DMS53 treated with DMSO at 0.1 percent for 48 hours (cell line): ENCODE data around the gene BANP.
"Not testable (repeated sequence)": the region's sequence is repeated elsewhere in the genome, so short reads cannot be mapped to it uniquely, and the experiment has no call there.

Experiments
- DNase-seq: peaks from one replicate; lab custom pipeline; 2025; ENCODE audit not compliant: unreplicated experiment; lab: John Stamatoyannopoulos, UW

Gene BANP

GRCh38 chr16:88064011-88064888, 113.0 kb downstream of the BANP start:
- no peak for DNase-seq

- DNase-seq, result no peak
These were observed 113.9 kb downstream of the BANP start for GRCh38 chr16:88064889-88065746.

GRCh38 chr16:88065747-88066142, 114.5 kb downstream of the BANP start:
- DNase-seq, result no peak

DNA sequence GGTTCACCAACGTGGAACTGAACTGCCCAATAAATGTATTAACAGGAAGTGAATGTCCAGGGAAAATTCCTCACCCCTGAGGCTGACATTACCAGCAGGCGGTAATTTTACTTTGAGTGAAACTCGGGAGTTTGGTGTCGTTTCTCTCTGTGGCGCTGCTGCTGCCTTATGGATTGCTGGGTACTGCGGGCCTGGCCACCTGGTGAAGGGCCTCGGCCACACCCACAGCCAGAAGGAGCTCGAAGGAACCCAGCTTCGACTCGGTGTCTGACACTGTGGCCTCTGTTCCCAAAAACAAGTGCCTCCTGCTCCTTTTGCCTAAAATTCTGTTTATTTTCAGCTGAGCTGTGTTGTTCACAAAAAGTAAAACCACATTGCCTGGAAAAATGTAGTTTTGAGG, 115.0 kb downstream of the BANP start:
- no peak for DNase-seq

GRCh38 chr16:88066680-88067529, 115.7 kb downstream of the BANP start:
- DNase-seq, result no peak

DNA sequence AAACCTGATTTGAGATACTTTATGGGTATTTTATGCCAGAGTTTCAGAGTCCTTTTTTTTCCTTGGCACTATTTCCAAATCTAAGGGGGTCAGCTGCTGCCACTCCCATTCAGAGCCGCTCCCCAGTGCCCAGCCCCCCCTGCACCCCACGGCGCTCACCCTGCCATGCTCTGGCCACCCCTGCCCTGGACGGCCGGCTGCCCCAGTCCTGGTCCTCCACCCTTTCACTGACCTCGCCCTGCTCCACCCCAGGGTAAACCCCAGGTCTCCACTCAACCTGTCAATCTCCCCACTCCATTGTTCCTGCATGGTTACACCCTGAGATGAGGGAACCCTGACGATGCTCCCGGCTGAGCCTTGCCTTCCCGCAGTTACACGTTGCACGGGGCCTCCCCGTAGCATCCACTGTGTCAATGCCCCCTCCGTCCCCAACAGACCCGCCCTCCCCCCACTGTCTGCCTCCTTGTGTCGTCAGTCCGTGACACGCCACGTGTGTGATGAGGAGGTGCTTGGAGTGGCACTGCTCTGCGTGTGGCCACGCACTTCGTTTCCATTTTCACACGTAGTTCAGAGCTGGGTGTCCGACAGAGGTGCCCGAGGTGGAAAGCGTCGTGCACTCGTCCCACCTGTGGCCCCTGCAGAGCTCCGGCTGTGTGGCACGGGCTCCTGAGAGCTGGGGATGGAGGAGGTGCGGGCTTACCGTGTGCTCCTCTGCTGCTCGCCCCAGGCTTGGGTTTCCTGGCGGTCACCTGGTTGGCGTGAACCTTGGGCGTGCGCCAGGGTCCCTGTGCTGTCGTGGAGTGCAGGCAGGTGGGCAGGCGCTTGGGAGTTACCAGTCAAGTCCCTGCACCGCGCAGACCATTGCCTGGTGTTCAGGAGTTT, 116.5 kb downstream of the BANP start:
- no peak for DNase-seq

- no peak for DNase-seq
These were observed 117.5 kb downstream of the BANP start for GRCh38 chr16:88068476-88069396.

GRCh38 chr16:88069397-88070168, 118.3 kb downstream of the BANP start:
- no peak for DNase-seq

DNA sequence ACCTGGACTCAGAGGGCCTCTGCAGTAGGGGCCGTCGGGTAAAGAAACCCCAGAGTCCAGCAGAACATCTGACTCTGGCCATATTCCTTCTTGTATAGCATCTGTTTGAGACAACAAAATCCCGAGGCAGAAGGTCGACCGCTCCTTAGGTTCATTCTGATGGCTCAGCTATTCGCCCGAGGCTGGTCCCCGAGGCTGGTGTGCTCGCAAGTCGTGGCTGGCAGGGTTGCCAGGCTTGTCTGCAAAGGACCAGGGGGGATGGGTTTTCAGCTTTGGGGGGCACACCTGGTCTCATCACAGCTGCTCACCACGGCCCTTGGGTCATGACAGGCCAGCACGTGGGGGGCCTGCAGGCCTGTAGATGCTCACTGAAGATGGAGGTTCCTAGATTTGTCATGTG, 119.1 kb downstream of the BANP start:
- DNase-seq, result no peak

GRCh38 chr16:88070989-88071625, 119.9 kb downstream of the BANP start:
- no peak for DNase-seq

DNA sequence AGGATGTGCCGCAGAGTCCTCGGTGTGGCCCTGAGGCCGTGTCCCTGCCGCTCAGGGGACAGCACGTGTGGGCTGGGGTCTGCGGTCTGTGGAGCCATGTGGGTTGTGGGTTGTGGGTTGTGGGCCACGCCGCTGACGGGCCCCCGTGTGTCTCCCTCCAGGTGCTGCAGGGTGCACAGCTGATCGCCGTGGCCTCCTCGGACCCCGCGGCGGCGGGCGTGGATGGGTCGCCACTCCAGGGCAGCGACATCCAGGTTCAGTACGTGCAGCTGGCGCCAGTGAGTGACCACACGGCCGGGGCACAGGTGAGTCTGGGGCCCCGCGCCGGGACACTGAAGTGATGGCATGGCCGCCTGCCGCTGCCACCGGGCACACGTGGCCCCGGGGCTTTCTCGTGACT, 120.7 kb downstream of the BANP start:
- DNase-seq, result no peak

DNA sequence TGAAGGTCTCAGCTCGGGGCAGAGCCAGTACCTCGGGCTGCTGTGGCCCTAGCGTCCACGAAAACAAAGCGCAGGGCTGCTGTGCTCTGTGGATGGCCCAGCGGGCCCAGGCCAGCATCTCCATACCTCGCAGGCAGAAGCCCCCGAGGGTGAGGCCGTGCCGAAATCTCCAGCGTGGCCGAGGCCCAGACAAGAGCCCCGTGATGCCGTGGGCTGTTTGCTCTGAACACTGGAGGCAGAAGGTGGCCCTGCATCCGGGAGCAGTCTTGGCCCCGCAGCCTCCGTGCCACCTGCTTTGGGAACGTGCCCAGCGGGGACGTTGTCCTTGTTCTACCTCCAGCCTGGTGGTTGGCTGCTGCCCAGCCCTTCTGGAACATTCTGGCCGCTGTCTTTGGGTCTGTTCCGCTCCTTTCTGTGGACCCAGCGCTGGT, 121.4 kb downstream of the BANP start:
- DNase-seq, result no peak

GRCh38 chr16:88073201-88073721, 122.0 kb downstream of the BANP start:
- DNase-seq, result no peak

- DNase-seq, result no peak
These were observed 122.8 kb downstream of the BANP start for GRCh38 chr16:88074041-88074440.

DNA sequence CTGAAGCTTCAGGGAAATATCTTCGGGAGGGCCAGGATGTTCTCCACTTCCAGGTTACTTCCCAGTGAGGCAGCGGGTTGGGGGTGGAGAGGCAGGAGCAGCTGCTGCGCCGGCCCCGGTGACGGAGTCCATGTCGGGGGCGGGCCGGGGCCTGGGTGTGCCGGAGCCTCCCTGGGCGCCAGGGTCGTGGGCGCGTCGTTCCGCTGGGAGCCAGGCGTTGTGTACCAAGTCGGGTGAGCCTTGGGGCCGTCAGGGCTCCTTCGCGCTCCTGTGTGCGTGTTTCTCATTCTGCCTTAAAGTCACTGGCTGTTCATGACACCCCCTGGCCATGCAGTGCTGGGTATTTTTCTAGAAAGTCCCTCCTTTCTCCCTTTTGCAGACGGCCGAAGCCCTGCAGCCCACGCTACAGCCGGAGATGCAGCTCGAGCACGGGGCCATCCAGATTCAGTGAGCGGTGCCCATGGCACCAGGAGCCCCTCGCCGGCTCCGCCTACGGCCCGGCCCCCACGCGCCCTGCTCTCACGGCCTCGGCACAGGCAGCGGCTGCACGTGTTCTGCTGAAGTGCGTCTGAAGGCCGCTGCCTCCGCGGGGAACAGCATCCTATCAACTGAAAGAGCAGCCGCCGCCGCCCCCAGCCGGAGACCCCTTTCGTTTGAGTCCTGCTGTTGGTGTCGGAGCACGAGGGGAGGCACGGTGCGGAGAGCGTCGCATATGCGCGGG, 125.1 kb downstream of the BANP start:
- no peak for DNase-seq

DNA sequence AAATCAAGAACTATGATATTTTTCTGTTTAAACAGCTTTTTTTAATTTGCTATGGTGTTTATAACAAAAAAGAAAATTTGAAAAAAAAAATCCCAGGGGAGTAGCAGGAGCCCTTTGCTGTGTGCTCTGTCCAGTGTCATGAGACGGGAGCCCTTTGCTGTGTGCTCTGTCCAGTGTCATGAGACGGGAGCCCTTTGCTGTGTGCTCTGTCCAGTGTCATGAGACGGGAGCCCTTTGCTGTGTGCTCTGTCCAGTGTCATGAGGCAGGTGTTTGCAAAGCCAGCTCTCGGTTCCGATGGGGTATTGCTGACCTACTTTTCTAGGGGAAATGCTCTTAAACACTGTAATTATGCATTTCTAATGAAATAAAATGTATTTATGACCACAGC, 125.7 kb downstream of the BANP start:
- DNase-seq, result not testable (repeated sequence)
